ENCODE data around the gene TMEM151B.

- no peak for TF ChIP-seq CTCF (IDR thresholded peaks at IDR 0.05 in 2 of 3, conservative IDR thresholded peaks at IDR 0.05 in 1 of 3; ENCODE audit: insufficient read depth in 2 of 3, low read depth in 1 of 3, low read length in 3 of 3)
- TF ChIP-seq BHLHE40 (IDR thresholded peaks at IDR 0.05; ENCODE audit: low read length): no peak
- no peak for TF ChIP-seq NRF1 (conservative IDR thresholded peaks at IDR 0.05 in 1 of 2, IDR thresholded peaks at IDR 0.05 in 1 of 2)
- TF ChIP-seq ZNF212 (CRISPR knock-in tag; IDR thresholded peaks at IDR 0.05): no peak
- TF ChIP-seq NFXL1 (CRISPR knock-in tag; IDR thresholded peaks at IDR 0.05): no peak
- no peak for TF ChIP-seq POLR2A (conservative IDR thresholded peaks at IDR 0.05)
Measured at GRCh38 chr6:44232676-44233566, 37.3 kb upstream of the TMEM151B start.

Data from K562 (cell line).